ES-I3 (cell line): ENCODE results near the gene MS4A14.

Experiments used
- H3K36me3 ChIP-seq: 2 replicates; pipeline ENCODE4 v1.6.1; 2013; ENCODE audit warnings: mild to moderate bottlenecking, low read length, control low read depth, moderate library complexity; ENCODE audit not compliant: insufficient read depth
- H3K4me1 ChIP-seq: 2 replicates; pipeline ENCODE4 v1.6.1; 2013; ENCODE audit warnings: mild to moderate bottlenecking, control low read depth, low read length; ENCODE audit not compliant: insufficient read depth
- H3K9ac ChIP-seq: 2 replicates; pipeline ENCODE4 v1.6.1; 2013; ENCODE audit warnings: low read depth, mild to moderate bottlenecking, low read length, moderate library complexity
- H3K9me3 ChIP-seq: 2 replicates; pipeline ENCODE4 v1.6.1; 2013; ENCODE audit warnings: mild to moderate bottlenecking, low read length, moderate library complexity; ENCODE audit not compliant: control insufficient read depth, insufficient read depth

The MS4A14 gene

DNA sequence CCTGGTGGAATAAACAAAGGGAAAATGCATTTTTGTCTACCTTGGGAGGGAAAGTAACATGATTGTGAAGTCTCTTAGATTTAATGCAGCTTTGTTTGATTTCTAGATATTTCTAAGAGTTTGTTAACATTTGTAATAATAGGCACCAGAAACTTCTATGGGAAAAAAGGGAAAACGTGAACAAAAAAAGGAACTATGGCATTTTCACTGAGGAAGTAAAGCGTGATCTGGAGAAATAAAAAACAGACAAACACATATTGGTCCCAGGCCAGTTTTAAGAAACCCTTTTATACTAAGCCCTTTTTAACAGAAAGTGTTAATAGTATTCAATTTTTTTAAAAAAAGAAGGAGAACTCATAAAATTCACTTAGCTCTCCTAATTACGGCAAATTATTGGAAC lies 24.9 kb upstream of the MS4A14 start:
- Histone ChIP-seq H3K4me1 (no peaks in the 10 kb centered on the region), H3K9ac (no peak overlapping the region), H3K36me3 (no peaks in the 10 kb centered on the region), H3K9me3 (no peaks in the 10 kb centered on the region)

DNA sequence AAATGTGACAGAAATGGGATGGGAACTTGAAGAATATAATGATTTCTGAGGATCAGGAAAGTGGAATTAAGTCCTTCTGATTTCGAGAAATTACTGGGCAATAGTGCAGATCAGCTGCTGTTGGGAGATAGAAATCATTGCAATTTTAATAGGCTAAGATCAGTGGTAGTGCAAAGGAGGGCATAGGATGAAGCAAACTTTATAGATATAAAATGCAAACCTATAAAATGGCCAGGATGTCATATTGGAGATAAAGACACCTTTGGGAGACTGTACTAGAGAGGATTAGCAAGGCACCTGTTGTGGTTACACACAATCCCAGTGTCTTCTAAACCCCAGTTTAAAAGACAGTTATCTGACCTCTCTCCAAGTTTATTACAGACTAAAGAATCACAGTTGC lies 24.4 kb upstream of the MS4A14 start:
- no peak overlapping the region for H3K9ac ChIP-seq
- no peaks in the 10 kb centered on the region for H3K9me3 ChIP-seq
- no peaks in the 10 kb centered on the region for H3K4me1 ChIP-seq
- no peaks in the 10 kb centered on the region for H3K36me3 ChIP-seq

DNA sequence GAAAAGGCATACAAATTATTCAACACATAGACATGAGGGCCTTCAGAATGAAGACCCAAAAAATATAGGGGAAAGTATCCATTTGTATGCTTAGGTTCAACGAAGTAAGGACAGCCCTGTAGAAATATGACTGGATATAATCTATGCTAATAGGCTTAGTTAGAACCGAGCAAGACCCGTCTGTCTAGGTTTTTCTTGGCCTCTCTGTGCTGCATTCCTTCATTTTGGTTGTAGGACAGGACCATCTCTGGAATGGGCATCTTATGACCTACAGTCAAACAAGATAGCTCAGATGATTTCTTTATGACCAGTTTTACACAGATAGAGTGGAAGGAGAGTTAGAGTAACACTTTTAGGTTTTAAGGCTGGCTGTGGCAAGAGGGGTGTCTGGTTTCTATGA lies 23.5 kb upstream of the MS4A14 start:
- Histone ChIP-seq H3K36me3 (no peaks in the 10 kb centered on the region), H3K4me1 (no peaks in the 10 kb centered on the region), H3K9me3 (no peaks in the 10 kb centered on the region), H3K9ac (no peak overlapping the region)

- H3K9ac ChIP-seq, result no peak overlapping the region
- no peaks in the 10 kb centered on the region for H3K4me1 ChIP-seq
- H3K9me3 ChIP-seq, result no peaks in the 10 kb centered on the region
- no peaks in the 10 kb centered on the region for H3K36me3 ChIP-seq
These were observed 20.9 kb upstream of the MS4A14 start for GRCh38 chr11:60375316-60375715.

- Histone ChIP-seq H3K9me3 (no peaks in the 10 kb centered on the region), H3K4me1 (no peaks in the 10 kb centered on the region), H3K36me3 (no peaks in the 10 kb centered on the region), H3K9ac (no peak overlapping the region)
These were observed 19.7 kb upstream of the MS4A14 start for GRCh38 chr11:60376601-60377000.

GRCh38 chr11:60377401-60378136 lies 18.7 kb upstream of the MS4A14 start:
- no peak overlapping the region for H3K9ac ChIP-seq
- no peaks in the 10 kb centered on the region for H3K9me3 ChIP-seq
- H3K4me1 ChIP-seq, result no peaks in the 10 kb centered on the region
- no peaks in the 10 kb centered on the region for H3K36me3 ChIP-seq

GRCh38 chr11:60378354-60378753 lies 17.9 kb upstream of the MS4A14 start, which contains the start of gene MS4A7:
Gene MS4A7 (plus strand): TSS chr11:60378532. CDS start chr11:60383142, 4,610 bp downstream.
- Histone ChIP-seq H3K36me3 (no peaks in the 10 kb centered on the region), H3K9me3 (no peaks in the 10 kb centered on the region), H3K4me1 (no peaks in the 10 kb centered on the region), H3K9ac (no peak within 1 kb of the TSS)

DNA sequence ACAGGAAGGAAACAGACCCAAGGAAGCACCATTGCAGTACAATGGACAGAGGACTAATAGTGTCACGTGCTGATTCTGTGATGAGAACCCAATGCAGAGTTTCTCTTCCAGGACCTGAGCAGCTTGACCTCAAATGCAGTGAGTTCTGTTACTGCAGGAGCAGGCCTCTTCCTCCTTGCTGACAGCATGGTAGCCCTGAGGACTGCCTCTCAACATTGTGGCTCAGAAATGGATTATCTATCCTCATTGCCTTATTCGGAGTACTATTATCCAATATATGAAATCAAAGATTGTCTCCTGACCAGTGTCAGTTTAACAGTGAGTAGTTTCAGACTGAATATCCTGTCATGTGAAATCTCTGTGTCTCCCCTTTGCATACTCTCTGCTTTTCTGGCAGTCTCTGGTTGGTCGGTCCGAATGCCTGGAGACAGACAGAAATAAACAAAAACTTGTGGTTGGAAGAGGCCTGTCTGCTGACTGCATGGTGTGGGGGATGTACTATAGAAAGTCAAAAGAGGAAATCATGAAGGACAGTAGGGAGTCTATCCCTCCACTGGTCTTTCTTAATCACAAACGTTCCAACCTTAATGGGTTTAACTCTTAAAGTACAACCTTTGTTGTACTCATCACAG lies 6.9 kb upstream of the MS4A14 start:
- Histone ChIP-seq H3K9me3 (no peaks in the 10 kb centered on the region), H3K9ac (no peak overlapping the region), H3K36me3 (no peaks in the 10 kb centered on the region; the same call in 1 of the 2 replicates), H3K4me1 (no peaks in the 10 kb centered on the region)

DNA sequence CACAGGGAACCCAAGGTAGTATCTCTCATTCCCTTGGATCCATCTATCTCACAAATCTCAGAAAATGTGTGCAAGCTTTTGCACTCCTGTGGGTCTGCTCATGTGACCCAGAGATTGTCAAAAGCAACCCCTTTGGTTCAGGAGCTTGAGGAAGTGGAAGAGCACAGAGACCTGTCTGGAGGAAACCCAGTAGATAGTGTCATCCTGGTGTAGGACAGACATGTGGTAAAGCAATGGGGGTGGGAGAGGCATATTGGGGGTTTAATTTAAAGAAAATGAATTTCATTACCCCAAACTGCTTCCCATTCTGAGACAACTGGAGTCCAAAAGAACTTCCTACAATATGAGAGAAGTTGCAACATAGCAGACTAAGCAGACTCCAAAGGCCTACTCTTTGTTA lies 5.8 kb upstream of the MS4A14 start:
- H3K4me1 ChIP-seq, result no peaks in the 10 kb centered on the region
- no peak overlapping the region for H3K9ac ChIP-seq
- H3K9me3 ChIP-seq, result no peaks in the 10 kb centered on the region
- H3K36me3 ChIP-seq, result no peaks in the 10 kb centered on the region; the same call in 1 of the 2 replicates

DNA sequence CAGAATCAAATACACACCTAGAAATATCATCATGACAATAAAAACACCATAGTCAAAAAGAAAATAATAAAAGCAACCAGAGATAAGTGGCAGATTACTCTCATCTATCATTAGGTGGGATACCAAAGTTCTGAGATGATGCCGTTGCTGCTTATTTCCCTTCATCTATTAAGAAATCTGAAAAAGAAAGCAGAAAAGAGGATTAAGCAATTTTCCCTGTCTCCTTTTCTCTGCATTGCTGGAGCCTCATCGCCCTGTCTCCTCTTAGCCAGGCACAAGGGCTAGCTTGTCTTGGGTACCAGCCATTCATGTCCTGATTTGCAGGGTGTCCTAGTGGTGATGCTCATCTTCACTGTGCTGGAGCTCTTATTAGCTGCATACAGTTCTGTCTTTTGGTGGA lies 3.9 kb upstream of the MS4A14 start:
- no peak overlapping the region for H3K9ac ChIP-seq

DNA sequence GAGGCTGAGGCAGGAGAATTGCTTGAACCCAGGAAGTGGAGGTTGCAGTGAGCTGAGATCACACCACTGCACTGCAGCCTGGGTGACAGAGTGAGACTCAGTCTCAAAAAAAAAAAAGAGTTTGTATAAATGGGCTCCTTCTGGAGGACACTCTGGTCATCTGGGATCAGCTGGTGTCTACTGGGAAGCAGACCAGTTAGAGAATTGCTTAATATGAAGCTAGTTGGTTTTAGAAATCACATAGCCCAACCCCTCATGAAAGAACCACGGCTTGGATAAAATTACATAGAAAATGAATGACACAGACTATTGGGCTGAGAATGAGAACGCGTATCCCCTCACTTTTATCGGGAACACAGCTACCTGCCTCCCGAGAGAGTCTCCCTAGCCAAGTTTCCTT lies 3.2 kb upstream of the MS4A14 start:
- no peaks in the 10 kb centered on the region for H3K4me1 ChIP-seq

More for the DNA sequence above, 3.9 kb upstream of the MS4A14 start:
- Histone ChIP-seq H3K4me1 (no peaks in the 10 kb centered on the region), H3K36me3 (no peaks in the 10 kb centered on the region), H3K9me3 (no peaks in the 10 kb centered on the region)

GRCh38 chr11:60394666-60395380 lies 1.4 kb upstream of the MS4A14 start:
- no peak overlapping the region for H3K9ac ChIP-seq
- no peaks in the 10 kb centered on the region for H3K36me3 ChIP-seq
- H3K9me3 ChIP-seq, result no peaks in the 10 kb centered on the region
- no peaks in the 10 kb centered on the region for H3K4me1 ChIP-seq

More for the DNA sequence above, 3.2 kb upstream of the MS4A14 start:
- Histone ChIP-seq H3K9ac (no peak overlapping the region), H3K36me3 (no peaks in the 10 kb centered on the region), H3K9me3 (no peaks in the 10 kb centered on the region)

GRCh38 chr11:60396799-60397198 lies 540 bp downstream of the MS4A14 start:
- Histone ChIP-seq H3K9ac (no peak overlapping the region), H3K9me3 (no peaks in the 10 kb centered on the region), H3K4me1 (no peaks in the 10 kb centered on the region), H3K36me3 (no peaks in the 10 kb centered on the region)

GRCh38 chr11:60420015-60420414 lies 23.8 kb downstream of the MS4A14 start:
- Histone ChIP-seq H3K4me1 (no peaks in the 10 kb centered on the region), H3K36me3 (no peaks in the 10 kb centered on the region), H3K9me3 (no peaks in the 10 kb centered on the region), H3K9ac (no peak overlapping the region)

DNA sequence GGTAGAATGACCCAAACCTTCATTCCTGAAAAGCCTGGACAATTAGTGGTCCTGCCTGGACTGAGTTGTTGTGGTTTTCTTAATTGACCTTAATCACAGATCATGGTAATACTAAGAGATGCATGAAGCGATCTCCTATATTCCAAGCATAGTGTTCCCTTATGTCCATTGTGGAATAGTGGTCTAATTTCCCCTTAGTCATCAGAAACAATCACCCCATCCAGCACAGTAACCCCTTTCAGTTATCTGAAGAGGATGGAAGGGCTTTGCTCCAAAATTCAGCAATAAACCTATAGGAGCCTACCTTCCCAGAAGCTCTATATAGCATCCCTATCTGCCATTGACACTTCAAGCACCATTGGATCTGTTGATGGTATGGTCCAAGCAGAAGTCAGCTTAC lies 26.4 kb downstream of the MS4A14 start:
- Histone ChIP-seq H3K4me1 (no peaks in the 10 kb centered on the region), H3K9ac (no peak overlapping the region), H3K36me3 (no peaks in the 10 kb centered on the region), H3K9me3 (no peaks in the 10 kb centered on the region)
